Right kidney (tissue), 1 donor: Measurements from ENCODE around the gene PCAT7.

Source experiments
- DNase-seq: peaks from one replicate; pipeline ENCODE4 v3.0.0-alpha.2; 2016

Gene PCAT7

DNA sequence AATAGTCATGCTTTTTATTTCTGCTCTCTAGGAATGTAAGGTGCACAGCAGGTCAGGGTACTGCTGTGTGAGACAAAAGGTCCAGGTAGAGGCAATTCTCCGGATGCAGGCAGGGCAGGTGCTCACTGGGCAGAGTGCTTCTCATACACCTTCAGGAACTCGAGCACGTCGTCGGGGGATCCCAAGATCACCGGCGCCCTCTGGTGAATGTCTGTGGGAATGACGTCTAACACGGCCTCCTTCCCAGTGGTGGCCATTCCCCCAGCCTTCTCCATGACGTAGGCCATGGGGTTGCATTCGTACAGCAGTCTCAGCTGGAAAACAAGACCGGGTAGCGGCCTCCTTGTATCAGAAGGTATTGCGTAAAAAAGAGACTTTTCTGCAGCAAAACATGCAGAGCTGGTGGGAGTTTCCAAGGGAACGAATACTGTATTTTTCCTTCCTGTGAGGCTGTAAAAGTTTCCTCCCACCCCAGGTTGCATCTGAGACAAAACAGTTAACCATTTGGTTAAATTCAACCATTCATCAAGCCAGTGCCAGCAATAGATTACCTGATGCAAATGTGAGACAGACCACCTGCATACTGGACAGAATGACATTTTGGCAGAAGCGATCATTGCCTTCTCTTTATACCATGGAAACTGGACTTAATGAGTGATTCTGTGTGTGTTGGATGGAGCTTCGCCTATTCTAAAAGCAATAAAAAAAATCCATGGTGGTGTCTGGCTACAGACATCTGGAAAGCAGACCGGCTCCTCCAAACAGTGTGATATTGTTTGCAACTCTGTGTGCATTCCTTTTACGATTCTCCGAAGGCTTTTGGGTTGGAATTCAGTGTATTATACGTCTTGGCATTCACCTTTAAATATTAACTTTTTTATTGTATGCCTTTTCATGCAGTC lies 48.6 kb downstream of the PCAT7 start:
- peak; percentile 42 for DNase-seq

DNA sequence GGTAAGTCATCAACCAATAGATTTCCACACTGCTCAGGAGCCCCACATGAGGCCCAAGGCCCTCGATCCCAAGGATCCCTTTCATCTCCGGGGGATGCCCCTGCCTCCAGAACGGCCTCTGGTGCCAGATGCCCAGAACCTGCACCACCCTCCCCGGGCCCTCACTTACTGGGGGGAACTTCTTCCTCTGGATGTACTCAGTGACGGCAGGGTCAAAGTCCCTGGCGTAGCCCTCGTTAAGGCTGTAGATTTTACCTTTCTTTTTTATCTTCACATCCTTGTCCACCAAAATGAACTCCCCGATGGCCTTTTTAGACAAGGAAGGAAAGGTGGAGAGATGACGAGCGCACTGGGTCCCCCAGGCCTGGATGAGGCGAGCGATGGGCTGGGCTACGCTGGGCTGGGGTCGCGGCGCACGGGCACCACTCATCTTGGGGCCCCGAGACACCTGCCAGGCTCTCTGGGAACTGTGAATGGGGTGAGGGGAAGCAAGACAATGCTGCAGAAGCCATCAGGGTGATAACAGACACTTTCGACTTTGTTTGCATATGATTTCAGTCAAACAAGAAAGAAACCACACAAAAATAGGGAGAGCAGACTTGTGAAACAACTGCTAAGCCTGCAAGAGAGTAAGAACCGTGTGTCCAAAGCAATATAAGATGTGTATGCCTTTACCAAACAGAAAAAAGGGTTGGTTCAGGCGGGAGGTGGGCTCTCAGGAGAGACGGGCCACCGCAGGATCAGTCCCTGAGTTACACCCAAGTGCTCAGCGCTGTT lies 52.0 kb downstream of the PCAT7 start:
- DNase-seq = no peak

- no peak for DNase-seq
These were observed 52.5 kb downstream of the PCAT7 start for GRCh38 chr9:94607423-94607691.

DNA sequence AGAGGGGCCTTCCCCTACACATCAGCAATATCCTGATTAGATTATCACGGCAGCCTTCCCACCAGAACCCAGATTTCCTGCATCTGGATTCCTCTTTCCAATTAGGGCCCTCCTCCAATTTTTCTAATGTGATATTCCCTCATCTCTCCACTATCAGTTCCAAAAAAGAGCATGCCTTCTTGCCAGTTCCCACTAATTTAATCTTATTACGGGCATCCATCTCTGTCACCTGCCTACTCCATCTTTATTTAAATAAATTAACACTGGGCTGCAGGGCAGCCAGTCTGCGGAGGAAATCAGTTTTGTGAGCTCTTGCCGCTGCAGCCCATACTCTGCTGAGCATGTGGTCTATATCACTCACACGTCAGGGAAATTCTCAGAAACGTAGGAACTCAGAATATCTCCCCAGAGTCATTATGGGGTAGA lies 55.3 kb downstream of the PCAT7 start:
- peak; percentile 26 for DNase-seq

DNA sequence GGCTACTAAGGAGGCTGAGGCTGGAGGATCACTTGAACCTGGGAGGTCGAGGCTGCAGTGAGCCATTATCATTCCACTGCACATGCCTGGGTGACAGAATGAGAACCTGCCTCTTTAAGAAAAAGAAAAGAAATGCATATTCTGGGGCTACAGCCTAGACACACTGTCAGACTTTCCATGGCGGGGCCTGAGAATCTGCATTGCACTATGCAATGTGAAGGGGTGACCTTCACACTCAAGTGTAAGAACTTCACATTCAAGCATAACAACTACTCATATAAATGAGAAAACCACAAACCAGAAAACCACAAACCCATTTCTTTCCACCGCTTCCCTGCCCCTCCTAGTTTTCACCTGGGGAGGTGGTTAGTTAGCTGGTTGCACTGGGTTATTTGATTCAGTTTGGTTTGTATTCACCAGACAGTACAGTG lies 56.8 kb downstream of the PCAT7 start:
- no peak for DNase-seq

DNA sequence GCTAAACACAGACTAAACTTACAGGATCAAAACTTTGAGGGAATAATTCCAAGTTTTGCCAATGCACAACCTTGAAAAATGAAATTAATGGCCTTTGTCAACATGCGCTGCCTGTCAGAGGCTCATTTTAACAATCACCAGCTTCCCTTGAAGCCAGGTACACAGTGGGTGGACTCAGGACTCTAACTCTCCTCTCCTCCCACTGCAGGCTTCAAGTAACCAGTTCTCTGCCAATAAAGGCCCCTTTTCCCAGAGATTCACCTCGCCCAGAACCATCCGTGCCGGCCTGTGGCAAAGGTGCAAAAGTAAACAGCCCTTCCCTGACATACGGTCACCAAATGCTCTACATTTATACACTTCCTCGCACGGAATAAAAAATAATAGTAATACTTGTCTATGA lies 57.2 kb downstream of the PCAT7 start:
- DNase-seq = no peak

- DNase-seq = no peak
These were observed 58.1 kb downstream of the PCAT7 start for GRCh38 chr9:94613003-94613402.

DNA sequence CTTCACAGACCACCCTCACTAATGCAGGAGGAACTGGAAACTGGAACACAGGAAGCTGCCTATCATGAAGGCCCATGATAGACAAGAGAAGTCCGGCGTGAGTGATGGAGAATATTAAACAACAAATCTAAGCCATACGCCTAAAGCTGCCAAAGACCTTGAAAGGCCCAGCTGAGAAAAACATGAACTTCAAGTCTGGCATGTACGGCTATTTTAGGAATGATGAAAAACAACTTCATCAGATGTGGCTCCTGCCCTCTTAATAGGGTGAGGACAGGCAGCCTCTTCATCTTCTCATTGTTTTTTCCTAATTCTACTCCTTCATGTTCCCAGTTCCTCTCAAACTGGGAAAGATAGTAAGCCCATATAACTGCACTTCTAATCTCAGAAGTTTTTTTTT lies 64.1 kb downstream of the PCAT7 start:
- DNase-seq = no peak
